RCC 7860 (cell line): ENCODE results near the gene ZNF135.

Experiments used
- DNase-seq: peaks from one replicate; pipeline ENCODE4 v3.0.0-alpha.2; 2015; ENCODE audit warnings: low spot score
- FAIRE-seq: peaks from 2 replicates; lab custom pipeline; 2012; peaks lifted over from hg19 to GRCh38; lab: Jason Lieb, UNC

ZNF135 gene

GRCh38 chr19:58089846-58090245 lies 30.8 kb downstream of the ZNF135 start:
- FAIRE-seq (no peak), DNase-seq (no peak)

- no peak for FAIRE-seq
Observed at GRCh38 chr19:58091251-58091995, 32.3 kb downstream of the ZNF135 start.

GRCh38 chr19:58093071-58093470 lies 34.0 kb downstream of the ZNF135 start:
- no peak for DNase-seq
- FAIRE-seq, result no peak

More at GRCh38 chr19:58091251-58091995, 32.3 kb downstream of the ZNF135 start:
- DNase-seq, result no peak

GRCh38 chr19:58095328-58095727 lies 36.2 kb downstream of the ZNF135 start:
- no peak for DNase-seq

GRCh38 chr19:58096884-58097283 lies 37.8 kb downstream of the ZNF135 start:
- DNase-seq (no peak), FAIRE-seq (no peak)

More at GRCh38 chr19:58095328-58095727, 36.2 kb downstream of the ZNF135 start:
- FAIRE-seq, result no peak

DNA sequence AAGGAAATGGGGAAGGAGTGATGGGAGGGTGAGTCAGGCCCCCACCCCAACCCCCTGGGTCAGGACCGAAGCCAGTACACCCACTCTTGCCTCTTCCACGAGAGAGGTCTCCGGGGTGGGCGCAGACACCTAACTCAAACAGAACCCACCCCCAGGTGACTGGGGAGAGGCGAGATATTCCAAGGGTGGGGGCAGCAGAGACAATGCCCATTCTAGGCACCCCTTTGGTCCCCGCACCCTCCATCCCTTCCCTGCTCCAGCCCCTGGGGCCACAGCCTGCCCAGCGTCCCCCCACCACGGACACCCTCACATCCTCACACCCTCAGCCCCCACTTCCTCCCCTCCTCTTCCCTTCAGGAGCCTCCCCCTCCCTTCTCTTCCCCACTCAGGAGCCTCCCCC lies 38.3 kb downstream of the ZNF135 start:
- DNase-seq, result no peak
- FAIRE-seq, result no peak

GRCh38 chr19:58097781-58098681 lies 38.9 kb downstream of the ZNF135 start, which contains the start of gene ZSCAN18:
ZSCAN18 (minus strand) TSS chr19:58098231; CDS start chr19:58090267, 7,964 bp downstream.
- FAIRE-seq (no peak), DNase-seq (peak; percentile 81)

GRCh38 chr19:58098682-58098998 lies 39.6 kb downstream of the ZNF135 start:
- no peak for DNase-seq
- FAIRE-seq, result no peak

DNA sequence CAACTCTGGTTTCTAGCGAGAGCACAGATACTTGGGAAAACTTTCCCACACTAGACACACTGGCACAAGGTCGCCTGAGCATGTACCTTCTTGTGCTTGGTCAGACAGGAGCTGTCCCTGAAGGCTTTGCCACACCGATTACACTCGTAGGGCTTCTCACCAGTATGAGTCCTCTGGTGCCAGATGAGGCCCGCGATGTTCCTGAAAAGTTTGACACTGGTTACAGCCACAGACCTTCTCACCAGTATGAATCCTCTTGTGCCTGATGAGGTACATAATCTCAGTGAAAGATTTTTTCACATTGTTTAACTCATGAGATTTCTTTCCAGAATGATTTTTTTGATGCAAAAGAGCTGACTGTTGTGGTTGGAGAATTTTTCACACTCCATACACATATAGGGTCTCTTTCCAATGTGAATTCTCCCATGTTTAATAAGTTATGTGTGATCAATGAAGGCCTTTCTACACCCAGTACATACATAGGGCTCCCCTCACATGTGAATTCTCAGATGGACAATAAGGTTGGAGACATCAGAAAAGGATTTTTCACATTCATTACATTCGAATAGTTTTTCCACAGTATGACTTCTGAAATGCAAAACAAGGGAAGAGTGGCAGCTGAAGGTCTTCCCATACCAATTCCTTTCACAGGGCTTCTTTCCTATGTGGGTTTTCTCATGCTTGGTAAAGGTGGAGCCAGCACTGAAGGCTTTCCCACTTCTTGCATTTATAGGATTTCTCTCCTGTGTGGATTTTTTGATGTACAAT lies 48.9 kb downstream of the ZNF135 start:
- DNase-seq, result no peak
- no peak for FAIRE-seq

DNA sequence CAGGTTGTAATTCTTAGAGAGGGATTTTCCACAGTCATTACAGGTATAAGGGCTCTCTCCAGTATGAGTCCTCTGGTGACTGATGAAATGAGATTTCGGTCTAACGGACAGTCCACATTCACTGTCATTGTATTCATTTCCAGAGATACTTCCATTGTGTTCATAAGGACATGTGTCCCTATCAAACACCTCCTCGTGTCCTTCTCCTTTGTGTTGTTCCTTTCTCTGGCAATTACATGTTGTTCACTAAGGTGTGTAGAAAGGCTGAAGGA lies 49.4 kb downstream of the ZNF135 start:
- no peak for DNase-seq
- FAIRE-seq, result no peak

GRCh38 chr19:58117841-58118575 lies 58.9 kb downstream of the ZNF135 start:
- no peak for FAIRE-seq
- DNase-seq, result no peak

DNA sequence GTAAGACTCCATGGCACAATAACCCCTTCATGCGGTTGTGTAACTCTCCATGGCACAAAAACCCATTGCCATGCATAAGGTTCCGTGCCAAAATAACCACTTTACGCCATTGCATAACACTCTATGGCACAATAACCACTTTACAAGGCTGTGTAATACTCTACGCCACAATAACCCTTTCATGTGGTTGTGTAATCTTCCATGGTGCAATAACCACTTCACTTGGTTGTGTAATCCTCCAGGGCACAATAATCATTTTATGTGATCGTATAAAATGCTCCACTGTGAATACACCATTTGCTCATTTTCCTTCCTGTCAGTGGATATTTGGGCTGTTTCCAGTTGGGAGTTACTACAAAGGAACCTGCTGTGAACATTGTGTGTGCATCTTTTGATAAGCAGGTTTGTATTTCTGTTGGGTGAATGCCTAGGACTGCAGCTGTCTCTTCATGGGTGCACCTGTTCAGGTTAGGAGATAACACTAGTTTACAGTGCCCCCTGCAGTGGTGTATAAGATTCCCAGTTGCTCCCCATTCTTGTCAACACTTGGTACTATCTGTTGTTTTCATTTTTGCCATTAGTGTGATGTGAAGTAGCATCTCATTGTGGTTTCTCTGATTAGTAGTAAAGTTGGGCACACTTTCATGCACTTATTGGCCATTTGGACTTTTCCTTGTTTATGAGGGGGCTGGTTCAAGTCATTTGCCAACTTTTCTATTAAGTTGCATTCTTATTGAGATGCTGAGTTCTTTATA lies 60.1 kb downstream of the ZNF135 start:
- DNase-seq (no peak), FAIRE-seq (no peak)
